HEK293 (cell line): ENCODE data around the gene HTR2A.

Source experiments
- CTCF ChIP-seq: fragments of 450-650 bp; formaldehyde crosslinking; IDR thresholded peaks from 2 replicates; pipeline ENCODE4 v1.5.1; 2016; ENCODE audit warnings: missing biosample characterization, missing genetic modification characterization
- EGR2 ChIP-seq: fragments of 450-650 bp; formaldehyde crosslinking; IDR thresholded peaks from 2 replicates; pipeline ENCODE4 v1.5.1; 2016; ENCODE audit warnings: low read depth, missing biosample characterization, missing genetic modification characterization
- GLIS1 ChIP-seq: fragments of 450-650 bp; formaldehyde crosslinking; IDR thresholded peaks from 2 replicates; pipeline ENCODE4 v1.5.1; 2016; ENCODE audit warnings: missing biosample characterization, missing genetic modification characterization
- REST ChIP-seq: fragments of 450-650 bp; formaldehyde crosslinking; IDR thresholded peaks from 2 replicates; pipeline ENCODE4 v1.5.1; 2016; ENCODE audit warnings: missing biosample characterization, missing genetic modification characterization
- YY1 ChIP-seq: fragments of 450-650 bp; formaldehyde crosslinking; IDR thresholded peaks from 2 replicates; pipeline ENCODE4 v1.5.1; 2018; ENCODE audit warnings: missing biosample characterization, missing genetic modification characterization
- ZNF184 ChIP-seq: fragments of 450-650 bp; IDR thresholded peaks from 2 replicates; pipeline ENCODE4 v1.5.1; 2018; ENCODE audit warnings: missing biosample characterization, mild to moderate bottlenecking, missing genetic modification characterization
- ZNF423 ChIP-seq: fragments of 450-650 bp; formaldehyde crosslinking; IDR thresholded peaks from 2 replicates; pipeline ENCODE4 v1.5.1; 2016; ENCODE audit warnings: missing biosample characterization, missing genetic modification characterization
- ZNF518A ChIP-seq: fragments of 450-650 bp; formaldehyde crosslinking; conservative IDR thresholded peaks from 2 replicates; pipeline ENCODE4 v1.5.1; 2016; ENCODE audit warnings: low read depth, missing biosample characterization, missing genetic modification characterization
- ZNF639 ChIP-seq: fragments of 450-650 bp; formaldehyde crosslinking; IDR thresholded peaks from 2 replicates; pipeline ENCODE4 v1.5.1; 2016; ENCODE audit warnings: missing biosample characterization, missing genetic modification characterization
- ZNF660 ChIP-seq: fragments of 450-650 bp; IDR thresholded peaks from 2 replicates; pipeline ENCODE4 v1.5.1; 2018; ENCODE audit warnings: missing biosample characterization, mild to moderate bottlenecking, missing genetic modification characterization

GRCh38 chr13:46896341-46897137, at the start of gene HTR2A:
- TF ChIP-seq ZNF518A (tag by site-specific recombination) (no peak), REST (tag by site-specific recombination) (no peak), ZNF423 (tag by site-specific recombination) (no peak), ZNF660 (tag by site-specific recombination) (no peak), CTCF (no peak), YY1 (no peak), GLIS1 (tag by site-specific recombination) (no peak), EGR2 (tag by site-specific recombination) (no peak), ZNF184 (tag by site-specific recombination) (no peak), ZNF639 (no peak)
